Stimulated activated CD8-positive, alpha-beta memory T cell treated with anti-CD3 and anti-CD28 coated beads, Interleukin-2, amount 100 ng/mL, for 1 hour (primary cell): ENCODE measurements around the gene KISS1.

ENCODE experiments used
- DNase-seq, 2 donors: peaks; one replicate each; pipeline ENCODE4 v3.0.0-alpha.2; 2020; ENCODE audit warnings: low read depth in 2 of 2

Gene KISS1

GRCh38 chr1:204218552-204218951 is 22.3 kb upstream of the KISS1 start:
- DNase-seq = no peak

GRCh38 chr1:204217648-204218000 is 21.3 kb upstream of the KISS1 start:
- DNase-seq = no peak

- no peak for DNase-seq
Observed at GRCh38 chr1:204216880-204217647, 20.8 kb upstream of the KISS1 start.

DNA sequence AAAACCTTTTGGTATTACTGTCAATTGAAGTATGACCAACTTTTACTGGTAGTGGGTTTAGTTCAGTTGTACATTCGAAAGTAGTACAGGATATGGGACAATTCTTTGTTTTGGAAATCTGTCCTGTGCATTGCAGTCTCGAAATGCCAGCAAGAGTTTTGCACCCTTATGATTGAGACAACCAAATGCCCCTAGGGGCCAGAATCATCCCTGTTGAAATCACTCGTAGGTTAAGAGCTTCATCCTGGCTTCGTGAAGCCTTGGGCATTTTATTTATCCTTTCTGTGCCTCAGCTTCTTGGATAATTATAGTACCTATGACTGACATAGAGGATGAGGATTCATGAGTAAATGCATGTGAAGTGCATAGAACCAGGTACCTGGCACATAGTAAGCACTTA is 19.9 kb upstream of the KISS1 start:
- no peak for DNase-seq

- DNase-seq = peak in 1 of 2 donors; percentile 13
Observed at GRCh38 chr1:204213668-204214662, 17.7 kb upstream of the KISS1 start, which contains the start of gene GOLT1A. GOLT1A (minus strand) TSS chr1:204213988; CDS start chr1:204213906, 82 bp downstream.

DNA sequence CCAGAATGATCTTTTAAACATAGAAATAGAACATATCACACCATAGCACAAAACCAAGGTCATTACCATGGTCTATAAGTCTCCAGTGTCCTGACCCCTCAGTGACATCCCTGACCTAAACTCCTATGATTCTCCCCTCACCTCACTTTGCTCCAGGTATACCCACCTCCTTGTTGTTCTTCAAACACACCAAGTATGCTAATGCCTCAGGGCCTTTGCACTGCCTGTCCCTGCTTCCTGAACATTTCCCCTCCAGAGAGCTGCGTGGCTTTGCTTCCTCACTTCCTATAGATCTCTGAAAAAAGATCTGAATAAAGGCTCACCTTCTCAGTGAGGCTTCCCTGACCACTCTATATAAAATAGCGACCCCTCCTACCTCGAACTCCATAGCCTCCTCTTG is 16.4 kb upstream of the KISS1 start:
- DNase-seq = no peak

DNA sequence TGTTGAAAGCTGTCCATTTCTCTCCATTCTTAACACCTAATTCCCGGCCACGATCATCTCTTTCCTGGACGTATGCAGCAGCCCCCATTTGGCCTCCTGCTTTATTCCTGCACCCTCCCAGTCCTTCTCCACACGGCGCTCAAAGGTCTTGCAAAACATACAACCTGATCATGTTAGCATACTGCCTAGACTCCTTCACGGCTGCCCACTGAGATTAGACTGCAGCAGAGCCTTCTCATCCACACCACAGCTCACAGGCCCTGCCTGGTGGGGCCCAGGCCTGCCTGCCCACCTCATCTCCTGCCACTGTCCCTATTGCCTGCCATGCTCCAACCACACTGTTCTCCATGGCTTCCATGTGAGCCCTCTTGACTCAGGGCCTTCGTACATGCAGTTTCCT is 14.8 kb upstream of the KISS1 start:
- no peak for DNase-seq

- DNase-seq = peak; percentile 55 to 58
Observed at GRCh38 chr1:204207136-204207616, 10.9 kb upstream of the KISS1 start.

GRCh38 chr1:204206121-204206520 is 9.8 kb upstream of the KISS1 start:
- no peak for DNase-seq

DNA sequence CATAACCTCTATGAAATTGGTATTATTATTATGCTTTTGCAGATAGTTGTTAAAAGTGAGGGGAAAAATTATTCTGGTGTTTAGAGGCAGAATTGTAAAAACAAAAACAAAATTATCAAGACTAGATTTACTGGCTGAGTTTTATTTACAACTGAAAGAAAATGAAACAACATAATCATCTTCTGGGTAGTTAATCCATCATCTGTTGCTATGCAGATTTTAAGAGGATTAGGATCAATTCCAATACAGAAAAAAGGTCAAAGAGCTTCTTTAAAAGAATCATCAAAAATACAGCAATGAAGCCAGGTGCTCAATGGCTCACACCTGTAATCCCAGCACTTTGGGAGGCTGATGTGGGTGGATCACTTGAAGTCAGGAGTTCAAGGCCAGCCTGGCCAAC is 9.2 kb upstream of the KISS1 start:
- DNase-seq = no peak

DNA sequence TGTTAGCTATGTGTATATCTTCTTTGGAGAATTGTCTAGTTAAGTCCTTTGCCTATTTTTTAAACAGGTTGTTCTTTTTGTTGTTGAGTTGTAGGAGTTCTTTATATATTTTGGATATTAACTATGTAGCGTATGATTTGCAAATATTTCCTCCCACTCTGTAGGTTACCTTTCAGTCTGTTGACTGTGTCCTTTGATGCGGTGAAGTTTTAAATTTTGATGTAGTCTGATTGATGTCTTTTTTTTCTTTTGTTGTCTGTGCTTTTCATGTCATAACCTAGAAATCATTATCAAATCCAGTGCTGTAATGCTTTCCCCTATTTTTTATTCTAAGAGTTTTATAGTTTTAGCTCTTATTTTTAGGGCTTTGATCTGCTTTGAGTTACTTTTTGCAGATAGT is 8.7 kb upstream of the KISS1 start:
- no peak for DNase-seq

DNA sequence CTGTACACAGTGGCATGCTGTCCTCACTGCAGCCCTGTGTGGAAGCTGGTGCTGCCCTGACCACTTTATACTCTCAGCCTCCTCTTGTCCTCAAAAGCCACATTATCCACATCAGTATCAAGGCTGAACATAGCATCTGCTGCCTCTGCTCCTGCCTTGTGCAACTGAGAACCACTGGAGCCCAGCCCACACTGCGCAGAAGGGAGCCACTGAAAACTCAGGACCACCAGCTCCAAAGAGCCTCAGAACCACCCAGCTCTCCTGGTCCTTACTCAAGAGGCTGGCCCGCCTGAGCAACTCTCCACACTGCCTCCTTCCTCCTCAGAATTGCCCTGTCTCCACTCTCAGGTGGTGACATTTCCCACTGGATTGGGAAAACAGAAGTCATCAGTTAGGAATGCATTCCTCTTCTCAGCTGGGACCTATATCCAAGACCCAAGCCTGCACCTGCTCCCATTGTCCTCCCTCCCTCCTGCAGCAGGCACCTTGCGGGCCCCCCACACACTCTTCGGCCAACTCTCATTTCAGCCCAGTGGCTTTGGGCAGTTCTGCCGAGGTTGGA is 7.0 kb upstream of the KISS1 start:
- DNase-seq = no peak

- no peak for DNase-seq
Observed at GRCh38 chr1:204202481-204202880, 6.2 kb upstream of the KISS1 start.

DNA sequence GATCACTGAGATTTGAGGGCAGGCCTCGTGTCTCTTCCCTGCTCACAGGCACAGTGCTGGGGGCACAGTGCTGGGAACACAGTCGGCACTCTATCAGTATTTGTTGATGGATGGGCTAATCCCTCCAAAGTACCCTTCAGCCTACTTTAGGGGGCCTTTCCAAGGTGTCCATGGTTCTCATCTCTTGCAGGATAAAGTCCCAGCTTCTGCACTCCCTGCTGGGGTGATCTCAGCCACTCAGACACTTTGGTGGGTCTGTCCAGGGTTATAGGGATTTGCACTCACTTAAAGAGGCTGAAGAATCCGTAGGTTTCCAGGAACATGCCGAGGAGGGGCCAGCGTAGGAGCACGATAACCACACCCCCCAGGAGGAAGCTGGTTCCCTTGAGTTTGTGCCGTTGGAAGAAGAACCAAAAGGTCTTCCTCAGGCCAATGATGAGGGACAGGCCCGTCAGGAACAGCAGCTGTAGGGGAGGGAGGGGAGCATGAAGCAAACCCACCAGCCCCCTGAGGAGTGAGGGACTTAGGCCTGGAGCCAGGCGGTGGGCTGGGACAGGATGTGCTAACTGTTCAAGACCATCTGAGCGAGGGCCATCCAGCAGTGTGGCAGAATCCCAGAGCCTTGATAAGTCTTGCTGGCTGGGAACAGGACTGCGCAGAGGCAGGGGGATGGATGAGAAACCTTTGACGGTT is 5.2 kb upstream of the KISS1 start:
- no peak for DNase-seq

DNA sequence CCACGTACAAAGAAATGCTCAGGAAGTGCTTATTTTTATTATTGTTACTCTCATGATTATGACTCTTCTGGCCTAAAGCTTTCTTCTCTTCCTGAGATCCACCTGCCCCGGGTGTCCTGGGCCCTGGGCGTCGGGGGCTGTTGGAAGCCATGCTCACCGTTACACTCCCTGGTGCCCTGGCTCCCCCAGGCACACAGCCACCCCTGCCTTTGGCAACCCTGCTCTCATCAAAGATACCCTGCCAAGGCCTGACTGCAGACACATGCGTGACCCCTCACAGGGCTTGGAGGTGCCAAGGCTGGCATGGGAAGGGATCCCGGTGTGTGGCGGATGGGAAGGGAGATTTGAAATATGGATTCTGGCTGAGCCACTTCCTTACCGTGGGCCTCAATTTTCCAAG is 3.3 kb upstream of the KISS1 start:
- DNase-seq = no peak

- DNase-seq = no peak
Observed at GRCh38 chr1:204198348-204199340, 2.4 kb upstream of the KISS1 start.

DNA sequence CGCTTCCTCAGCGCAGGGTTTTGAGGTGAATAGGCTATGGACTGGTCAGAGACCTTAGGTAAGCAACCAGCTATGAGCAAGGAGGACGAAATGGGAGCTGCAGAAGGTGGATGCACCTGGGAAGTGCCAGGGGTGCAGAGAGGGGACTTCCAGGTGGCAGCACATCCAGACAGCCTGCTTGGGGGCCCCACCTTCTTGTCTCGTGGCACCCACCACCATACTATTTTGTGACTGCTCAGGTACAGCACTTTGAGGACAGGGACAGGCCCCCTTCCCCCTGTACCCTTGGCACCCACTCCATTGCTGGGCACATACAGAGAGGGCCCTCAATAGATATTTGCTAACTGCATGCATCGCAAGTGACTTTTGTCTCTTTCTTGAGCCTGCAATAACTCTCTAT is 777 bp upstream of the KISS1 start:
- DNase-seq = no peak

- DNase-seq = no peak
Observed at GRCh38 chr1:204194771-204195170, 1.5 kb downstream of the KISS1 start.

GRCh38 chr1:204194080-204194479 is 2.2 kb downstream of the KISS1 start:
- DNase-seq = no peak

GRCh38 chr1:204192589-204193352 is 3.5 kb downstream of the KISS1 start:
- DNase-seq = no peak
